GM19324 (cell line): ENCODE results near the gene AUTS2.

ENCODE experiments used
- ATAC-seq: cut with Tn5 transposase; IDR thresholded peaks from one replicate; pipeline ENCODE4 v1.9.1; 2021; ENCODE audit warnings: mild to moderate bottlenecking, moderate library complexity; ENCODE audit not compliant: unreplicated experiment, low FRiP score

AUTS2 gene

DNA sequence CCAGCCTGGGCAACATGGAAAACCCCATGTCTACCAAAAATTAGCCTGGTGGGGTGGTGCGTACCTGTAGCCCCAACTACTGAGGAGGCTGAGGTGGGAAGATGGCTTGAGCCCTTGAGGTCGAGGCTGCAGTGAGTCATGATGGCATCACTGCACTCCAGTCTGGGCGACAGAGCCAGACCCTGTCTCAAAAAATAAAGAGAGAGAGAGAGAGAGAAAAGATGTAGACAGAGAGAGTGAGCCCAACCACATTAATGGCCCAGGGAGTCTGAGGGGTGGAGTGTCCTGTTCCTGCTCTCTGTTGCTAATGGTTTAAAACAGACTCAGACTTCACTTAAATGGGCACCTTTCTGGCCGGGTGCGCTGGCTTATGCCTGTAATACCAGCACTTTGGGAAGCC lies 1078.0 kb downstream of the AUTS2 start:
- ATAC-seq, result no peak

DNA sequence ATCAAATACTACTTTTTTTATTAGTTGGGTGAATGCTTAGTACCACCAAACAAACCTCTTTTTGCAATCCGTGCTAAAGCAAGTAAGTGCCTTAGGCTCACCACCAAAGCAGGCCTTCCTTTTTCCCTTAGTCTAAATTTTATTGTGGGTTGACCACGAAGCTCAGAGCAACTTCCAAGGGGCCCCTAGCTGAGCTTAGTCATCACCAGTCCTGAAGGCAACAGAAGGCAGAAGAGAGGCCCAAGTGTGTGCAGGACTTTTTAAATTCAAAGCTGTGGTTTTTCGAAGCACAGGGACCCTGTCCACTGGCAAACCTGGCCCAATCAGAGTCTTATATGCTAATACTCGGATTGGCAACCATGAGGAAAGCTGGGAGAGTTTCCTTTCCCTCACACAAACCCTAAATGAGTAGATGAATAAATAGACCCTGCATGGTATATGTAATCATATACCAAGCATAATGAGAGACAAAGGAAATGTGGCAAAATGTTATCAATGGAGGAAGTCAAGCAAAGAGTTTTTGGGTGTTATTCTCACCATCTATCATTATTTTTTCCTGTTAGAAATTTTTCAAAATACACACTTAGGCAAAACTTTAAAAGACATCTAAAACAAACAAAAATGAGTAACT lies 1080.5 kb downstream of the AUTS2 start:
- ATAC-seq, result no peak

- no peak for ATAC-seq
Observed at GRCh38 chr7:70679661-70680060, 1081.4 kb downstream of the AUTS2 start.

DNA sequence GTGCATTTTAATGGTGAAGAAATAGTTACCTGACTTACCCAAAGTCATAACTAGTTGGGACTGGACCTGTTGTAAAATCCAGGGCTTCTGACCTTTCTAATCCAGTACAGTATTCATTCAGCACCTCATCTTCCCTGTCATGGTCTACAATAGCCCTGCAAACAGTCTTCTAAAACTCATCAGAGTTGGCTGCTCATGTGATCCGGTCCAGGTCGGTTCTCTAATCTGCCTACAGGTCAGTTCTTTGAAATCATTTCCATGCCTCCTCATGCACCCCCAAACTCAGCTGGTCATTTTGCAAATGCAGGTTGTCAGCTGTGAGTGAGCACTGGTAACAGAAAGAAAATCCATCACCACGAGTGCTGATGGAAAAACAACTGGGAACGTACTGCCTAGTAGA lies 1082.0 kb downstream of the AUTS2 start:
- no peak for ATAC-seq

DNA sequence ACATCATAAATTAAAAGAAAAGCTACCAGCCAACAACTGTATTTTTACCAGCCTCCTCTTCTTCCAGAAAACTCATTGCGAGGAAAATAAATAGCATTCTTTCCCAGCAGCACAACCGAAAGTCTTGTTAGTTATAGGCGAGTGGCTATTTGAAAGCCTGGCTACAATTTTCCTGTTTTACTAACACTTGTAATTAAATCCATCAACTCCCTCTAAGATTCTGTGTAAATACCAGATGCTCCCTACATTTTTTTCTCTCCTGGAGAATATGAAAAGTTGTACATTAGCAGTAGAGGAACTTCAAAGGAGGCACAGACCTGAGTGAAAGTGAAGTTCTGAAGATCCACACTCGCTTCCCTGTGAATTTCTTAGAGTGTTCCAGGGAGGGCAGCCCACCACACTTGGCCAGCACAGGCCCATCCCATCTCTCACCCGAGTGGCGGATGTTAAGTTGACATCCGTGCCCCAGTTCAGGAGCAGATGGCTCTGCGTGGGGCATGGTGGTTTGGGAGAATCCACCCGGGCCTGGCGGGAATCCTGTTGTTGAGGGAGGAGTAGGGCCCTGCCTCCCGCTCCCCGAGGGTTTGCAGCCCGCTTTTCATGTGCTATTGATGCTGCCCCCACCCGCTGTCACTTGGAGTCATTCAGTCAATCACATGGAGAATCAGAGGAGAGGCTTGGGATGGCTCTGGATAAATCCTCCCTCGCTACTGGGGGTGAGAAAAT lies 1082.6 kb downstream of the AUTS2 start:
- no peak for ATAC-seq

DNA sequence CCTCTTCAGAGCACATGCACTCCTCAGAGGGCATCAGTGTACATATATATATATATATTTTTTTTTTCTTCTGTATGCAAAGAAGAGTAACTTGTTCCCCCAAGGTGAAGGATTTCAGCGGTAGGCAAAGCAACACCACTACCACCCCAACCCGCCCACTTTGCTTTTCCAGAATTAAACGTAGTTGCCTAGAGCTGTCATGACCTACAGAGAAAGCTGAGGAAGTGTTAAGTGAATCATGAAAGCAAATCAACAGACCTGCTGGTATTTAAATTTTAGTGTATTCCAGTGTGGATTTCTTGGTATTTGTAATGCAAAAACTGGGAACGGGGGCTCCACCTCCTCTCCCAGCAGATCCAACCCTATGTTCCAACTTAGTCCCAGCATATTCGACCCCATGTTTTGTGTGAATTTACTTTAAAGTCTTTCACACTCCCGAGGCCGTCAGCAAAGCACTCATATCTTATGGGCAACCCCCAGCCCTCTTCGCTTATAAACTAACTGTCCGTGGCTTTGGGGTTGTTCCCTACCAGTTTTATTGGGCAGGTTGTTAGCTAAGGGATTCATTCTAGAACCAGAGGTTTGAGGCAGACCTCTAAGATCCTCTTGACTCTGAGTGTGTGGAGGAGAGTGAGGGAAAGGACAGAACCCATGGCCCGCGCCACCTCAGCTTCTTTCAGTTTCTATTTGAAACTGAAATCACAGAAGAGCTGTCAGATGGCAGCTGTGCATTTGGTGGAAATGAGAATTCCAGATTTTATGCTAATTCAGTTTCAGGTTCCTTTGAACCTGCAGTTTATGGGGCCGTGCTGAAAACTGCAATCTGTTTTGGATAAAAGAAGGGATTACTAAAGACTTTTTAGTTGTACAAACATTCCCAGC lies 1083.4 kb downstream of the AUTS2 start:
- ATAC-seq, result peak; percentile 88

GRCh38 chr7:70684173-70684572 lies 1085.9 kb downstream of the AUTS2 start:
- no peak for ATAC-seq

DNA sequence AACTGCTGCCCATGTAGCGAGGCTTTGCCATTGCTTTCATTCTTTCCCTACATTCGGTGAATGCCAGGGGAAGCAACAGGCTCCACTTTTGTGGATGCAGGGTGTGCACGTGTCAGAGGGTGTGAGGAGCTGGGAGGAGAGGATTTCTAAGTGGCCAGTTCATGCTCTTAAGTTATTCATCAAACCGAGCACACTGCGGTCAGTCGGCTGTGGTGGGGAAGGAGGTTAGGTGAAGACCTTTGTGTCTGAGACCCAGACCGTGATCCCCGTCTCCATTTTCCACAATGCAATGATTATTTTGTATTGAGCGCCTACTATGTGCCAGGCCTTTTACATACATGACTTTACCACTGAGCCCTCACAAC lies 1095.0 kb downstream of the AUTS2 start:
- no peak for ATAC-seq

DNA sequence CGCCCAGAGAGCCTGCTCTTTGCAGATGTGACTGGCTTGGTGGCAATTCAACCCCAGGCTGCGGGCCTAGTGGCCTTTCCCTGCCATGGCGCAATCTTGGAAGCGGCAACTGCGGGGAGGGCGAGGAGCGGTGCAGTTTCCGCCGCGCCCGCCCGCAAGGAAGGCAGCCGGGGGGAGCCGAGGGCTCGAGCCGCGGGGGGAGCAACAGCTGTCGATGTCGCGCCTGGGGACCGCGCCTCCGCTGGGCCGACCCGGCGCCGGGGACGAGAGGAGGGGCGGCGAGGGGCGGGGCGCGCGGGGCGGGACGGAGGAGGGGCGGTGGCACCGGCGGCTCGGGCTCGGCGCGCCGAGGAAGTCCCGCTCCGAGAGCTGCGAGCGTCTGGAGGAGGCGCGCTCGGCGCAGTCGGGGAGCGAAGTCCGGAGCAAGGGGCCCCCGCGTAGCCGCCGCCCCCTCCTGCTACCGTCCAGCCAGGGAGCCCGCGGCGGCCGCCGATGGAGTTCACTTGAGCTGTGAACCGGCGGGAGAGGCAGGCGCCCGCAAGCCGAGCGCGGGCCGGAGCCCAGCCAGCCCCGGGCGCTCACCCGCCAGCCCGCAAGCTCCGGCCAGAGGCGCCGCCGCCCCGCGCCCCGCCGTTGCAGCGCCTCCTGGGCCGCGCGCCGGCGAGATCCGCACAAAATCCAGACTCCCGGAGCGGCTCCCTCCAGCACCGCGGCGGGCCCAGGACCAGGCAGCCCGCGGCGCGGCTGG lies 1095.6 kb downstream of the AUTS2 start:
- peak; percentile 70 for ATAC-seq

GRCh38 chr7:70694434-70694970 lies 1096.2 kb downstream of the AUTS2 start:
- peak; percentile 34 for ATAC-seq

DNA sequence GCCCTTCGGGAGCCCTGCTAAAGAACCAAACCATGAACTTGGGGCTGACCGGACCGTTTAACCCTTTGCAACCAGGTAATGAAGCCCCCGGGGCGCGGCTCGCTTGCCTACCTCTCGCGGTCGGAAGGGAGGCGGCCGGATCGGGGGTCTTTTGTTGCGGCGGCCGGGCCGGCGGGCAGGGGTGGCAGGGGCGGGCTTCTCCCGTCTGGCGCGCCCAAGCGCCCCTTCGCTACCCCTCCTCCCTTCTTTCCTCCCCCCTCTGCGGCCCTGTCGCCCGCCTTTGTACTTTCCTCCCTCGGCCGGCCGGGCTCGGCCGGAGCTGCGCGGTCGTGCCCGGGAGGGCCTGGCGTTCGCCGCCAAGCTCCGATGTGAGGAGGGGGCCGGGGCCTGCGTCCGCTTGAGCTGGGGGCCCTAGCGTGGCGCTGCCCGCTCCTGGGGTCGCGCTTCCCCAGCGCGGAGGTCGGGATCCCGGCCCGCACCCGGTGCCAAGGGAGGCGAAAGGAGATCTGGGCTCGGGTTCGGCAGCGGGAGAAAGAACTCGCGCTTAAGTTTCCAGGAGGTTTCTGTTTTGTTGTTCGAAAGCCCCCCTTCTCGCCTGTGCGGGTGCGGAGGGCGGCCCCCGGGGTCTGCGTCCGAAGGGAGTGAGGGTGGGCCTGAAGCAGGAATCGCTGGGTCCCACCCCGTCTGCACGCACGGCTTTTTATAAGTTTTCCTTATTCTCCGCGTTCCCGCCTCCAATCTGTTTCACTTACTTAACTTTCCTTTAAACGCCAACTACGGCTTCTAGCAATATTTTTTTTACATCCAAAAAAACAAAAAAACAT lies 1096.9 kb downstream of the AUTS2 start:
- ATAC-seq, result no peak

GRCh38 chr7:70695795-70696083 lies 1097.5 kb downstream of the AUTS2 start:
- ATAC-seq, result no peak

- ATAC-seq, result no peak
Observed at GRCh38 chr7:70696201-70696754, 1098.0 kb downstream of the AUTS2 start.

DNA sequence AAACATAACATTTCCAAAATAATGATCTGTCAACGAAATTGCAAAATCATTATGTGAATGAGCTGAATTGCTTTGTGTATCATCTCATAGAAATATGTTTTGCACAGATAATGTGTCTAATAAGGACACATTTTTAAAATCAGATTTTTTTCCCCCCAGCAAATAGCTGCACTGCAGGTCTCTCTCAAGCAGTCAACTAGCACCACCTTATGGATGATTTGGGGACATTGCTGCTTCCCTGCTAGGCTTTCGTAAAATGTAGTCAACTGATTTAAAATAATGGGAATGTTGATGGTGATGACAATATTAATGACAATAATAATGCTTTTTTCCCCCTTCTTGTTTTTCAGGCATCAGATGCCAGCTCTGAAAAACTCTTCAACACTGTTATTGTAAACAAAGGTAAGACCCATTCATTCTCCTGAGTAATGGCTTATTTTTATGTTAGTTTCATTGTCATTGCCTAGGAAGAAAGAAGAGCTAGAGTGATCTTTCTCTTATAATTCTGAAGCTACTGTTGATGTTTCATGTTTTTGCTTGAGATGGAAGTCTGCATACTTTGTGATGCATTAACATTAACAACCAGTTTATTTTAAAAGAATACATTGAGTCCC lies 1100.1 kb downstream of the AUTS2 start:
- ATAC-seq, result no peak

GRCh38 chr7:70699271-70699670 lies 1101.0 kb downstream of the AUTS2 start:
- no peak for ATAC-seq

GRCh38 chr7:70700055-70700940 lies 1102.0 kb downstream of the AUTS2 start:
- no peak for ATAC-seq

- ATAC-seq, result no peak
Observed at GRCh38 chr7:70700941-70701425, 1102.7 kb downstream of the AUTS2 start.

DNA sequence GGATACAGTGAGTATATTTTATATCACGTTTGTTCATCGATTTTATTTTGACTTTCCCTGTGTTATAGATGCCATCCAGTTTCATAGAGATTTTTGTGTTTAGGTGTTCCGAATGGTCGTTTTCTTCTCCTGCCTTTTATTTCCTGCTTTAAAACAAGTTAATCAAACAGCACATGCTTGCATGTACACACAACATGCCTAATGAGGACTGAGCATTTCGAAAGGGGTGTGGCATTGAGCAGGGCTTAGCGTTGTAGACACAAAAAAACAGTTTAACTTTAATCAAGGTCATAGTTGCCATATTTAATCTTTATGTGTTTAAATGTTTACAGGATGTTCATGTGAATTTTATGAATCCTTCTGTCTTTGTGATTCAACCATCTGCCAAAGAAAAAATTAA lies 1103.2 kb downstream of the AUTS2 start:
- no peak for ATAC-seq
